ENCODE measurements around the gene VANGL2. TPM values are rescaled to one million over a fixed set of nuclear protein-coding genes. Genes with fewer than 3 reads are reported as not detected.

Gene VANGL2
- total and polyA plus RNA-seq, 2 of the 4 experiments (the other 2 are of a cell fraction) = 0.36 to 3.6 TPM

DNA sequence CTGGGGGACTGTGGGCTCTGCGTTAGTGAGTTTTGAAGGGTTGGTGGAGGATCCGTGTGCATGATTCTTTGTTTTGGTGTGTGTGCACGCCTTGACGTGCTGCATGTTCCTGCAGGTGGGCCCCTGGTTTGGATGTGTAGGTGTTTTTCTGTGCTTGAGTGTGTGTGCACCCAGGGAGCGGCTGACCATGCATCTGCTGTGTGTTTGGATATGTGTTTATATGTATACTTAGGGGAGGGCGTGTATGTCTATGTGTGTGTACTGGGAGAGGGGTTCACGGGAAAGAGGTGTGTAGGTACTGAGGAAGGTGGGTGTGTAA, 1.1 kb downstream of the VANGL2 start:
- no peak overlapping the region for H2AK5ac ChIP-seq (ENCODE audit: low read depth, low read length)
- peak overlapping the region; percentile 62; the same call in 1 of the 2 replicates for H3K4me3 ChIP-seq (ENCODE audit: insufficient read depth, low read depth, low read length)
- CTCF ChIA-PET = no interaction called here
- no peak overlapping the region for H3K56ac ChIP-seq (ENCODE audit: extremely low read depth, insufficient read depth, low read length)
- H4K20me1 ChIP-seq (ENCODE audit: insufficient read depth, low read length) = no peaks in the 10 kb centered on the region
- no peak for TF ChIP-seq CHD1 (IDR thresholded peaks at IDR 0.05; ENCODE audit: low read depth, low read length)
- no peak for TF ChIP-seq FOS (IDR thresholded peaks at IDR 0.05; ENCODE audit: low read depth, low read length)
- no peak for TF ChIP-seq SMC3 (IDR thresholded peaks at IDR 0.05; ENCODE audit: low read depth, low read length)
- TF ChIP-seq NFE2L2 (IDR thresholded peaks at IDR 0.05; ENCODE audit: low read depth, low read length) = no peak
- TF ChIP-seq RAD21 (IDR thresholded peaks at IDR 0.05; ENCODE audit: low read length) = no peak
- TF ChIP-seq, protein P1, sequence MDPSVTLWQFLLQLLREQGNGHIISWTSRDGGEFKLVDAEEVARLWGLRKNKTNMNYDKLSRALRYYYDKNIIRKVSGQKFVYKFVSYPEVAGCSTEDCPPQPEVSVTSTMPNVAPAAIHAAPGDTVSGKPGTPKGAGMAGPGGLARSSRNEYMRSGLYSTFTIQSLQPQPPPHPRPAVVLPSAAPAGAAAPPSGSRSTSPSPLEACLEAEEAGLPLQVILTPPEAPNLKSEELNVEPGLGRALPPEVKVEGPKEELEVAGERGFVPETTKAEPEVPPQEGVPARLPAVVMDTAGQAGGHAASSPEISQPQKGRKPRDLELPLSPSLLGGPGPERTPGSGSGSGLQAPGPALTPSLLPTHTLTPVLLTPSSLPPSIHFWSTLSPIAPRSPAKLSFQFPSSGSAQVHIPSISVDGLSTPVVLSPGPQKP (IDR thresholded peaks at IDR 0.05; ENCODE audit: borderline replicate concordance, low read depth, low read length) = no peak
- no peak for TF ChIP-seq RCOR1 (IDR thresholded peaks at IDR 0.05; ENCODE audit: insufficient replicate concordance, low read length)
- TF ChIP-seq BHLHE40 (IDR thresholded peaks at IDR 0.05; ENCODE audit: low read depth, low read length) = no peak
- TF ChIP-seq, protein P2, sequence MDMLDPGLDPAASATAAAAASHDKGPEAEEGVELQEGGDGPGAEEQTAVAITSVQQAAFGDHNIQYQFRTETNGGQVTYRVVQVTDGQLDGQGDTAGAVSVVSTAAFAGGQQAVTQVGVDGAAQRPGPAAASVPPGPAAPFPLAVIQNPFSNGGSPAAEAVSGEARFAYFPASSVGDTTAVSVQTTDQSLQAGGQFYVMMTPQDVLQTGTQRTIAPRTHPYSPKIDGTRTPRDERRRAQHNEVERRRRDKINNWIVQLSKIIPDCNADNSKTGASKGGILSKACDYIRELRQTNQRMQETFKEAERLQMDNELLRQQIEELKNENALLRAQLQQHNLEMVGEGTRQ (IDR thresholded peaks at IDR 0.05; ENCODE audit: low read depth, low read length) = no peak
- no peak for TF ChIP-seq RFX5 (IDR thresholded peaks at IDR 0.05; ENCODE audit: low read depth, low read length)
- TF ChIP-seq, protein P3, sequence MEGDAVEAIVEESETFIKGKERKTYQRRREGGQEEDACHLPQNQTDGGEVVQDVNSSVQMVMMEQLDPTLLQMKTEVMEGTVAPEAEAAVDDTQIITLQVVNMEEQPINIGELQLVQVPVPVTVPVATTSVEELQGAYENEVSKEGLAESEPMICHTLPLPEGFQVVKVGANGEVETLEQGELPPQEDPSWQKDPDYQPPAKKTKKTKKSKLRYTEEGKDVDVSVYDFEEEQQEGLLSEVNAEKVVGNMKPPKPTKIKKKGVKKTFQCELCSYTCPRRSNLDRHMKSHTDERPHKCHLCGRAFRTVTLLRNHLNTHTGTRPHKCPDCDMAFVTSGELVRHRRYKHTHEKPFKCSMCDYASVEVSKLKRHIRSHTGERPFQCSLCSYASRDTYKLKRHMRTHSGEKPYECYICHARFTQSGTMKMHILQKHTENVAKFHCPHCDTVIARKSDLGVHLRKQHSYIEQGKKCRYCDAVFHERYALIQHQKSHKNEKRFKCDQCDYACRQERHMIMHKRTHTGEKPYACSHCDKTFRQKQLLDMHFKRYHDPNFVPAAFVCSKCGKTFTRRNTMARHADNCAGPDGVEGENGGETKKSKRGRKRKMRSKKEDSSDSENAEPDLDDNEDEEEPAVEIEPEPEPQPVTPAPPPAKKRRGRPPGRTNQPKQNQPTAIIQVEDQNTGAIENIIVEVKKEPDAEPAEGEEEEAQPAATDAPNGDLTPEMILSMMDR (conservative IDR thresholded peaks at IDR 0.05; ENCODE audit: low read depth, low read length) = no peak
- no peak for TF ChIP-seq POLR2A (IDR thresholded peaks at IDR 0.05; ENCODE audit: low read depth, low read length)
- TF ChIP-seq CEBPB (IDR thresholded peaks at IDR 0.05; ENCODE audit: low read depth, low read length) = no peak
- no peak for TF ChIP-seq MAFK (IDR thresholded peaks at IDR 0.05; ENCODE audit: low read depth, low read length)
- 14% methylated on average over 2 of the region's 7 CpGs; no CpG with 5 or more reads in 1 of the 2 experiments for WGBS, 2 experiments (ENCODE audit: extremely low coverage in 2 of 2, insufficient read length in 1 of 2)
- no peak overlapping the region for H3K14ac ChIP-seq (replicated peaks; ENCODE audit: low read depth, low read length)
- no peak overlapping the region for H2BK120ac ChIP-seq (ENCODE audit: low read depth, low read length)
- no peak overlapping the region for H4K8ac ChIP-seq (ENCODE audit: low read depth in 2 of 2, low read length in 2 of 2)
- no peak overlapping the region for H3K27ac ChIP-seq (ENCODE audit: insufficient read depth, low read length)
- H3K18ac ChIP-seq (ENCODE audit: low read depth, low read length) = no peak overlapping the region
- peak overlapping the region; percentile 27; the same call in 1 of the 2 replicates for H3K23ac ChIP-seq (ENCODE audit: low read depth, low read length)
- no peak overlapping the region for H2BK15ac ChIP-seq (ENCODE audit: low read depth, low read length)
- H3K4me2 ChIP-seq (ENCODE audit: low read depth, low read length) = peak overlapping the region; percentile 76
- dilution Hi-C loops (cut with HindIII; ENCODE audit: low sequenced_read_pairs, unreplicated experiment) = no loop called here
- H2BK5ac ChIP-seq (ENCODE audit: low read depth, low read length, poor library complexity, severe bottlenecking) = no peak overlapping the region
- POLR2A ChIA-PET (ENCODE audit: unreplicated experiment) = no interaction called here
- no peak overlapping the region for H3K4ac ChIP-seq (ENCODE audit: low read depth, low read length)
- no peaks in the 10 kb centered on the region for H3K36me3 ChIP-seq (ENCODE audit: control insufficient read depth, insufficient read depth, low read length)
- in situ Hi-C loops (cut with MboI; ENCODE audit: low sequenced_read_pairs) = no loop called here
- no peak overlapping the region for H4K91ac ChIP-seq (ENCODE audit: insufficient read depth, low read depth, low read length)
- ATAC-seq (ENCODE audit: low read depth) = no peak
- H3K4me1 ChIP-seq (ENCODE audit: control insufficient read depth, insufficient read depth, low read length) = no peaks in the 10 kb centered on the region
- peaks cover 5% of the 10 kb centered on the region; the same call in 1 of the 2 replicates for H3K9me1 ChIP-seq (ENCODE audit: insufficient read depth, low read length)
- no peak for DNase-seq
- no peak overlapping the region for H2BK20ac ChIP-seq (ENCODE audit: low read depth, low read length)
- intact Hi-C loops (cut with micrococcal nuclease) = no loop called here
- no peak overlapping the region for H4K5ac ChIP-seq (ENCODE audit: low read depth, low read length)
- peak overlapping the region; percentile 74 for H2AFZ ChIP-seq (replicated peaks; ENCODE audit: low read length, poor library complexity)
- no TSS peak for BruUV-seq (replicated peaks)
- peaks cover 33% of the 10 kb centered on the region for H3K27me3 ChIP-seq (ENCODE audit: control insufficient read depth, insufficient read depth, low read length)
- no peaks in the 10 kb centered on the region for H3K9me3 ChIP-seq (ENCODE audit: control insufficient read depth, insufficient read depth, low read length)
- H3K79me1 ChIP-seq (ENCODE audit: low read depth in 1 of 2, low read length in 2 of 2) = no peaks in the 10 kb centered on the region
- H2AK9ac ChIP-seq (replicated peaks; ENCODE audit: low read depth, low read length, poor library complexity) = peak overlapping the region; percentile 55
- H3K9ac ChIP-seq (ENCODE audit: low read depth, low read length) = peak overlapping the region; percentile 61; the same call in 1 of the 2 replicates

Data from IMR-90 (cell line).